HL-60/S4 treated with retinoic acid at 250 ng/mL for 4 days and 3 days (cell line): Measurements from ENCODE around the gene MRPL38.

Experiments used
- in situ Hi-C: fragments of 300-500 bp; cut with MboI; formaldehyde crosslinking; loops from 2 replicates; pipeline ENCODE4 v1.7.0; 2022; ENCODE audit warnings: low sequenced_read_pairs

MRPL38 gene

GRCh38 chr17:75904749-75905521 lies at the start of gene MRPL38:
Gene MRPL38 (minus strand): TSS chr17:75904884. CDS start chr17:75904875, 9 bp downstream.
- in situ Hi-C loops = loop anchor here (25.0 kb wide), 1 partner anchor 382 kb away; no protein-coding TSS in a partner anchor

- in situ Hi-C loops = no loop called here
These were observed 46.3 kb upstream of the MRPL38 start for GRCh38 chr17:75950855-75951554.

- in situ Hi-C loops = no loop called here
These were observed 45.7 kb upstream of the MRPL38 start for GRCh38 chr17:75950421-75950820.

GRCh38 chr17:75945211-75945610 lies 40.5 kb upstream of the MRPL38 start:
- in situ Hi-C loops = no loop called here

GRCh38 chr17:75943491-75943890 lies 38.8 kb upstream of the MRPL38 start:
- in situ Hi-C loops = no loop called here

GRCh38 chr17:75942473-75942872 lies 37.8 kb upstream of the MRPL38 start:
- in situ Hi-C loops = no loop called here

GRCh38 chr17:75941442-75941819 lies 36.7 kb upstream of the MRPL38 start:
- in situ Hi-C loops = no loop called here

GRCh38 chr17:75940727-75941441 lies 36.2 kb upstream of the MRPL38 start, which contains the start of gene FBF1:
Gene FBF1 (minus strand): TSS chr17:75941042. CDS start chr17:75938149, 2,893 bp downstream.
- in situ Hi-C loops = no loop called here

- in situ Hi-C loops = no loop called here
These were observed 33.0 kb upstream of the MRPL38 start for GRCh38 chr17:75937652-75938051.

- in situ Hi-C loops = no loop called here
These were observed 29.1 kb upstream of the MRPL38 start for GRCh38 chr17:75933808-75934207.

GRCh38 chr17:75932852-75933251 lies 28.2 kb upstream of the MRPL38 start:
- in situ Hi-C loops = no loop called here

GRCh38 chr17:75931062-75931461 lies 26.4 kb upstream of the MRPL38 start:
- in situ Hi-C loops = no loop called here

- in situ Hi-C loops = no loop called here
These were observed 22.7 kb upstream of the MRPL38 start for GRCh38 chr17:75927286-75927922.

GRCh38 chr17:75926456-75926855 lies 21.8 kb upstream of the MRPL38 start:
- in situ Hi-C loops = no loop called here

- in situ Hi-C loops = no loop called here
These were observed 21.2 kb upstream of the MRPL38 start for GRCh38 chr17:75925912-75926311.

- in situ Hi-C loops = no loop called here
These were observed 20.4 kb upstream of the MRPL38 start for GRCh38 chr17:75925103-75925502.

GRCh38 chr17:75922963-75923874 lies 18.5 kb upstream of the MRPL38 start:
- in situ Hi-C loops = loop anchor here (25.0 kb wide), 1 partner anchor 364 kb away; no protein-coding TSS in a partner anchor

- in situ Hi-C loops = loop anchor here (25.0 kb wide), 1 partner anchor 365 kb away; no protein-coding TSS in a partner anchor
These were observed 17.7 kb upstream of the MRPL38 start for GRCh38 chr17:75922173-75922961.

- in situ Hi-C loops = loop anchor here (25.0 kb wide), 1 partner anchor 366 kb away; no protein-coding TSS in a partner anchor
These were observed 16.9 kb upstream of the MRPL38 start for GRCh38 chr17:75921596-75921995.
